Measurements from ENCODE around the gene HLA-E. TPM values are rescaled to one million over a fixed set of nuclear protein-coding genes. Genes with fewer than 3 reads are reported as not detected.
"Not testable (repeated sequence)": the region's sequence is repeated elsewhere in the genome, so short reads cannot be mapped to it uniquely, and the experiment has no call there.

The HLA-E gene
- total RNA-seq, 1 experiment from 2014 or later = 41.1 TPM

GRCh38 chr6:30491991-30492952 is 3.0 kb downstream of the HLA-E start:
- Histone ChIP-seq H3K27me3 (replicated peaks; ENCODE audit: insufficient read depth, low read depth, low read length, poor library complexity) (no peaks in the 10 kb centered on the region), H3K4me3 (ENCODE audit: low read depth, low read length, poor library complexity, severe bottlenecking) (no peak overlapping the region), H3K36me3 (ENCODE audit: insufficient read depth, low read length, poor library complexity, severe bottlenecking) (peaks cover 13% of the 10 kb centered on the region), H3K9me3 (ENCODE audit: low read depth, low read length, poor library complexity, severe bottlenecking) (no peaks in the 10 kb centered on the region), H3K27ac (ENCODE audit: low read depth, low read length, poor library complexity, severe bottlenecking) (no peak overlapping the region), H3K4me1 (ENCODE audit: insufficient read depth, low read length, poor library complexity, severe bottlenecking) (peaks cover 8% of the 10 kb centered on the region)
- ChIA-PET CTCF (interaction anchor here (0.6 kb wide), 1 partner anchor 40 kb away, joined by 3 read pairs; no protein-coding TSS in a partner anchor), POLR2A (ENCODE audit: low non-redundant PET) (no interaction called here)
- intact Hi-C loops (cut with micrococcal nuclease; ENCODE audit: unreplicated experiment) = no loop called here
- DNase-seq (ENCODE audit: low spot score) = no peak
- TF ChIP-seq EZH2 (IDR thresholded peaks at IDR 0.05; ENCODE audit: borderline replicate concordance, low read depth, low read length, poor library complexity, severe bottlenecking) (no peak), CTCF (conservative IDR thresholded peaks at IDR 0.05; ENCODE audit: low read depth, low read length) (no peak)
- BruUV-seq (replicated peaks) = no TSS peak

- no TSS peak for BruUV-seq (replicated peaks)
- no peak overlapping the region for H3K4me3 ChIP-seq (ENCODE audit: low read depth, low read length, poor library complexity, severe bottlenecking)
- DNase-seq (ENCODE audit: low spot score) = peak; percentile 15
- no peaks in the 10 kb centered on the region for H3K27me3 ChIP-seq (replicated peaks; ENCODE audit: insufficient read depth, low read depth, low read length, poor library complexity)
- H3K27ac ChIP-seq (ENCODE audit: low read depth, low read length, poor library complexity, severe bottlenecking) = no peak overlapping the region
- intact Hi-C loops (cut with micrococcal nuclease; ENCODE audit: unreplicated experiment) = no loop called here
- peaks cover 8% of the 10 kb centered on the region for H3K4me1 ChIP-seq (ENCODE audit: insufficient read depth, low read length, poor library complexity, severe bottlenecking)
- CTCF ChIA-PET = interaction anchor here (0.9 to 1.2 kb wide), 2 partner anchors 23 to 25 kb away, joined by 3 read pairs; no protein-coding TSS in a partner anchor
- POLR2A ChIA-PET (ENCODE audit: low non-redundant PET) = no interaction called here
- TF ChIP-seq CTCF (conservative IDR thresholded peaks at IDR 0.05; ENCODE audit: low read depth, low read length) (peak; percentile 49), EZH2 (IDR thresholded peaks at IDR 0.05; ENCODE audit: borderline replicate concordance, low read depth, low read length, poor library complexity, severe bottlenecking) (no peak)
- no peaks in the 10 kb centered on the region for H3K9me3 ChIP-seq (ENCODE audit: low read depth, low read length, poor library complexity, severe bottlenecking)
- peaks cover 13% of the 10 kb centered on the region for H3K36me3 ChIP-seq (ENCODE audit: insufficient read depth, low read length, poor library complexity, severe bottlenecking)
Measured at GRCh38 chr6:30493643-30494250, 4.4 kb downstream of the HLA-E start.

- intact Hi-C loops (cut with micrococcal nuclease; ENCODE audit: unreplicated experiment) = no loop called here
- no peak overlapping the region for H3K27ac ChIP-seq (ENCODE audit: low read depth, low read length, poor library complexity, severe bottlenecking)
- peaks cover 8% of the 10 kb centered on the region for H3K4me1 ChIP-seq (ENCODE audit: insufficient read depth, low read length, poor library complexity, severe bottlenecking)
- no peak for DNase-seq (ENCODE audit: low spot score)
- H3K4me3 ChIP-seq (ENCODE audit: low read depth, low read length, poor library complexity, severe bottlenecking) = no peak overlapping the region
- TF ChIP-seq CTCF (conservative IDR thresholded peaks at IDR 0.05; ENCODE audit: low read depth, low read length) (no peak), EZH2 (IDR thresholded peaks at IDR 0.05; ENCODE audit: borderline replicate concordance, low read depth, low read length, poor library complexity, severe bottlenecking) (no peak)
- CTCF ChIA-PET = interaction anchor here (0.9 kb wide), 1 partner anchor 24 kb away, joined by 3 read pairs; no protein-coding TSS in a partner anchor
- H3K27me3 ChIP-seq (replicated peaks; ENCODE audit: insufficient read depth, low read depth, low read length, poor library complexity) = no peaks in the 10 kb centered on the region
- peaks cover 13% of the 10 kb centered on the region for H3K36me3 ChIP-seq (ENCODE audit: insufficient read depth, low read length, poor library complexity, severe bottlenecking)
- POLR2A ChIA-PET (ENCODE audit: low non-redundant PET) = no interaction called here
- no peaks in the 10 kb centered on the region for H3K9me3 ChIP-seq (ENCODE audit: low read depth, low read length, poor library complexity, severe bottlenecking)
- no TSS peak for BruUV-seq (replicated peaks)
Measured at GRCh38 chr6:30494291-30494861, 5.1 kb downstream of the HLA-E start.

GRCh38 chr6:30495060-30495459 is 5.8 kb downstream of the HLA-E start:
- peaks cover 13% of the 10 kb centered on the region for H3K36me3 ChIP-seq (ENCODE audit: insufficient read depth, low read length, poor library complexity, severe bottlenecking)
- H3K4me3 ChIP-seq (ENCODE audit: low read depth, low read length, poor library complexity, severe bottlenecking); H3K4me1 ChIP-seq (ENCODE audit: insufficient read depth, low read length, poor library complexity, severe bottlenecking); H3K9me3 ChIP-seq (ENCODE audit: low read depth, low read length, poor library complexity, severe bottlenecking); H3K27ac ChIP-seq (ENCODE audit: low read depth, low read length, poor library complexity, severe bottlenecking); intact Hi-C loops (cut with micrococcal nuclease; ENCODE audit: unreplicated experiment); POLR2A ChIA-PET (ENCODE audit: low non-redundant PET); BruUV-seq (replicated peaks); H3K27me3 ChIP-seq (replicated peaks; ENCODE audit: insufficient read depth, low read depth, low read length, poor library complexity); CTCF ChIA-PET; DNase-seq (ENCODE audit: low spot score): not testable (repeated sequence)

Measured in A673 (cell line).